CD4-positive, alpha-beta T cell (primary cell): Measurements from ENCODE around the gene RAD50. TPM values are rescaled to one million over a fixed set of nuclear protein-coding genes. Genes with fewer than 3 reads are reported as not detected.

Source experiments
- ATAC-seq: fragments of 200-7000 bp; cut with Tn5 transposase; one replicate; pipeline ENCODE4 v1.10.0; 2022; ENCODE audit warnings: mild to moderate bottlenecking; ENCODE audit not compliant: poor library complexity
- CTCF ChIA-PET: fragments of 350-600 bp; sonication (Branson Sonifier 250); formaldehyde crosslinking; loops from one replicate; lab custom pipeline; 2021; ENCODE audit warnings: antibody characterized with exemption, inconsistent platforms; lab: Charles Lee
- POLR2A ChIA-PET: fragments of 350-600 bp; sonication (Branson Sonifier 250); formaldehyde crosslinking; loops from one replicate; lab custom pipeline; 2021; ENCODE audit warnings: antibody characterized with exemption, inconsistent platforms; lab: Charles Lee
- DNase-seq, 14 experiments: peaks; one replicate each; pipeline ENCODE4 v3.0.0-alpha.2; 2013 to 2020; ENCODE audit warnings: mixed read lengths in 2 of 14
- H3K27ac ChIP-seq, 2 donors: one replicate each; pipeline versions ENCODE4 v1.5.1 to v1.7.0; 2013; ENCODE audit warnings: low read length in 2 of 2, low read depth in 1 of 2, mild to moderate bottlenecking in 1 of 2
- H3K27me3 ChIP-seq, 2 experiments: 1 replicate in 1 of 2; 2 replicates in 1 of 2; pipeline versions ENCODE4 v1.6.1 to v1.7.0; 2013; ENCODE audit warnings: low read length in 2 of 2, control low read depth in 1 of 2, mild to moderate bottlenecking in 1 of 2, moderate library complexity in 1 of 2; ENCODE audit not compliant: insufficient read depth in 2 of 2, control insufficient read depth in 1 of 2
- H3K36me3 ChIP-seq: one replicate; pipeline ENCODE4 v1.6.1; 2013; ENCODE audit warnings: low read length, control low read depth; ENCODE audit not compliant: insufficient read depth
- H3K4me1 ChIP-seq: one replicate; pipeline ENCODE4 v1.6.1; 2013; ENCODE audit warnings: low read length, control low read depth; ENCODE audit not compliant: insufficient read depth
- H3K4me3 ChIP-seq: one replicate; pipeline ENCODE4 v1.5.1; 2013; ENCODE audit warnings: mild to moderate bottlenecking, low read length, moderate library complexity
- H3K9me3 ChIP-seq, 2 experiments: 1 replicate in 1 of 2; 2 replicates in 1 of 2; pipeline versions ENCODE4 v1.6.1 to v1.7.0; 2013; ENCODE audit warnings: low read length in 2 of 2, mild to moderate bottlenecking in 2 of 2, control low read depth in 1 of 2, moderate library complexity in 1 of 2; ENCODE audit not compliant: control insufficient read depth in 1 of 2, insufficient read depth in 1 of 2
- H3K27ac Mint-ChIP-seq: one replicate; pipeline ENCODE4 v1.8.0; 2020; ENCODE audit warnings: mixed read lengths
- H3K27me3 Mint-ChIP-seq: one replicate; pipeline ENCODE4 v1.8.0; 2021; ENCODE audit warnings: mixed read lengths
- H3K36me3 Mint-ChIP-seq: one replicate; pipeline ENCODE4 v1.8.0; 2021; ENCODE audit warnings: low read depth, mixed read lengths
- H3K4me1 Mint-ChIP-seq: one replicate; pipeline ENCODE4 v1.8.0; 2021; ENCODE audit warnings: low read depth, mixed read lengths
- H3K4me3 Mint-ChIP-seq: one replicate; pipeline ENCODE4 v1.8.0; 2020; ENCODE audit warnings: mild to moderate bottlenecking, mixed read lengths
- H3K9me3 Mint-ChIP-seq: one replicate; pipeline ENCODE4 v1.8.0; 2020; ENCODE audit warnings: mixed read lengths
- intact Hi-C, 2 experiments: fragments of 100-400 bp; cut with DNase I in 1 of 2; cut with micrococcal nuclease in 1 of 2; formaldehyde crosslinking; loops; one replicate each; pipeline versions ENCODE4 v1.15.1 to v1.9.0; 2023 to 2025; cut with DNase I, micrococcal nuclease
- total RNA-seq, 174 experiments: library from RNA in 2 of 174; stranded (reverse) in 2 of 174; gene quantifications; one replicate each; pipeline ENCODE4 v1.2.3 and lab custom pipeline; 2021 to 2026
- TF ChIP-seq, protein P1 (sequence below): fragments of 200-600 bp; IDR thresholded peaks from one replicate; pipeline ENCODE4 v1.8.0; 2022; ENCODE audit warnings: antibody characterized with exemption, mild to moderate bottlenecking

The RAD50 gene
- total RNA-seq, 2 experiments from 2014 or later: 12.7 to 13.4 TPM

DNA sequence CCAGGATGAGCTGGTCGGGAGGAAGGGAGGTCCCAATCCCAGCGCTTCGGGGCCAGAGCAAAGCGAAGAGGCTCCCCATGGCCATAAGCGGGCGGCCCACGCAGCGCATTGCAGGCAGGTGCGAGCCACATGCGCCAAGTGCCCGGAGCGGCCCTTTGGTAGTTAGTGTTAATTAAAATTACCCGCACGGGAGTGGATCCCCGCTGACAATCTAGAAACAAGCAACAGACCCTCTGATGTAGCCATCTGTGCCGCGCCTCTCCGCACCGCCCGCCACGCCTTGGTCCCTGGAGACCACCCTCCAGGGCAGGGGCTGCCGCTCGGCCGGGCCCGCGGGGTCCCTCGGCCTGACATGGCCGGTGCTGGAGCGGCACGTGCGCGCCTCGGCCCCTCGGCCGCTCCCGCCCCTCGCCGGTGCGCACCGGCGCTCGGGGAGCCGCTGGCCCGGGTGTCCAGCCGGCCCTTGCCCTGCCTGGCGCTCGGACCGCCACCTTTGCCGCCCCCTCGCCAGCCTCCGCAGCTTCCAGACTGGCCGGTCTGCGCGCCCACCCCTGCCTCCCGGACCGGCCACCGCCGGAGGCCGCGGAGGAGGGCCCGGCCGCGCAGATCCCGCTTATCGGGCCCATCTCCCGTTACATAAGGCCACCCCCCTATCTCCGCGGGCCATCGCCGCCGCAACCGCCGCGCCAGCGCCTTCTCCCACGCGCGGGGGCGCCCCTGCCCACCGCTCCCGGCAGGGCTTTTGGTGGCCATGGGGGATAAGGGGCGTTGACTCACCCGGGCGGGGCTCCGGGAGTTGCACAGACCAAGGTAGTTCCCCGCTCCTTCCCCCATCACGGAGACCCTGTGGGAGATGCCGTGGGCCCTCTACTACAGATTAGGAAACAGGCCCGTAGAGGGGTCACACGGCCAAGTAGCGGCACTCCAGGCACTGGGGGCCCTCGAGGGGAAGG lies 99.3 kb downstream of the RAD50 start:
- H3K9me3 ChIP-seq: peaks cover 0 to 9% of the 10 kb centered on the region in 2 experiments
- H3K27ac ChIP-seq: no peak overlapping the region
- Mint-ChIP-seq H3K4me1 (peaks cover 14% of the 10 kb centered on the region), H3K9me3 (peaks cover 3% of the 10 kb centered on the region), H3K4me3 (peak overlapping the region; percentile 62), H3K27ac (no peak overlapping the region), H3K27me3 (peaks cover 48% of the 10 kb centered on the region), H3K36me3 (no peaks in the 10 kb centered on the region)
- POLR2A ChIA-PET: no interaction called here
- peak; percentile 37 for ATAC-seq
- H3K4me3 ChIP-seq: peak overlapping the region; percentile 30
- intact Hi-C loops: no loop called here
- TF ChIP-seq, protein P1, sequence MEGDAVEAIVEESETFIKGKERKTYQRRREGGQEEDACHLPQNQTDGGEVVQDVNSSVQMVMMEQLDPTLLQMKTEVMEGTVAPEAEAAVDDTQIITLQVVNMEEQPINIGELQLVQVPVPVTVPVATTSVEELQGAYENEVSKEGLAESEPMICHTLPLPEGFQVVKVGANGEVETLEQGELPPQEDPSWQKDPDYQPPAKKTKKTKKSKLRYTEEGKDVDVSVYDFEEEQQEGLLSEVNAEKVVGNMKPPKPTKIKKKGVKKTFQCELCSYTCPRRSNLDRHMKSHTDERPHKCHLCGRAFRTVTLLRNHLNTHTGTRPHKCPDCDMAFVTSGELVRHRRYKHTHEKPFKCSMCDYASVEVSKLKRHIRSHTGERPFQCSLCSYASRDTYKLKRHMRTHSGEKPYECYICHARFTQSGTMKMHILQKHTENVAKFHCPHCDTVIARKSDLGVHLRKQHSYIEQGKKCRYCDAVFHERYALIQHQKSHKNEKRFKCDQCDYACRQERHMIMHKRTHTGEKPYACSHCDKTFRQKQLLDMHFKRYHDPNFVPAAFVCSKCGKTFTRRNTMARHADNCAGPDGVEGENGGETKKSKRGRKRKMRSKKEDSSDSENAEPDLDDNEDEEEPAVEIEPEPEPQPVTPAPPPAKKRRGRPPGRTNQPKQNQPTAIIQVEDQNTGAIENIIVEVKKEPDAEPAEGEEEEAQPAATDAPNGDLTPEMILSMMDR: no peak
- H3K4me1 ChIP-seq: peaks cover 19% of the 10 kb centered on the region
- peak in 5 of 14 experiments; percentile 10 to 55 (median 37) for DNase-seq
- H3K36me3 ChIP-seq: no peaks in the 10 kb centered on the region
- H3K27me3 ChIP-seq: peaks cover 27 to 38% of the 10 kb centered on the region in 2 experiments
- CTCF ChIA-PET: no interaction called here

DNA sequence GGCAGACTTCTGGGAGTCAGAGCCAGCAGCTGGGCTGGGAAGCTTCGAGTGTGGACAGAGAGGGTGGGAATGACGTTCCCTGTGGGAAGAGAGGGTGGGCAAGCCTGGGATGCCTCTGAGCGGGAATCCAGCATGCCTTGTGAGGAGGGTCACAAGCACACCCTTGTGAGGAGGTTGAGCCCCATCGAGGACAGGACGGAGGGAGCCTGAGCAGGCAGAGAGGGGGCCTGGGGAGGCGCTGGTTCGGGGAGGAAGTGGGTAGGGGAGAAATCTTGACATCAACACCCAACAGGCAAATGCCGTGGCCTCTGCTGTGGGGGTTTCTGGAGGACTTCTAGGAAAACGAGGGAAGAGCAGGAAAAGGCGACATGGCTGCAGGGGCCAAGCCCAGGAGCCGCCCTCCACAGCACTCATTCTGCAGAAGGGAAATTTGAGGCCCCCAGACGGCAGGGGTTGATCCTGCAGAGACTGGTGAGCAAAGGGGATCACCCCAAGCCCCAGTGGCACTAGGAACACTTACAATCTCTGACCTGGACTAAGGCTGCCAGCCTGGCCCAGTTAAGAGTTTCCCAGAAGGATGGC lies 100.1 kb downstream of the RAD50 start:
- no peaks in the 10 kb centered on the region for H3K9me3 Mint-ChIP-seq
- no peak overlapping the region for H3K27ac Mint-ChIP-seq
- peaks cover 27 to 38% of the 10 kb centered on the region in 2 experiments for H3K27me3 ChIP-seq

DNA sequence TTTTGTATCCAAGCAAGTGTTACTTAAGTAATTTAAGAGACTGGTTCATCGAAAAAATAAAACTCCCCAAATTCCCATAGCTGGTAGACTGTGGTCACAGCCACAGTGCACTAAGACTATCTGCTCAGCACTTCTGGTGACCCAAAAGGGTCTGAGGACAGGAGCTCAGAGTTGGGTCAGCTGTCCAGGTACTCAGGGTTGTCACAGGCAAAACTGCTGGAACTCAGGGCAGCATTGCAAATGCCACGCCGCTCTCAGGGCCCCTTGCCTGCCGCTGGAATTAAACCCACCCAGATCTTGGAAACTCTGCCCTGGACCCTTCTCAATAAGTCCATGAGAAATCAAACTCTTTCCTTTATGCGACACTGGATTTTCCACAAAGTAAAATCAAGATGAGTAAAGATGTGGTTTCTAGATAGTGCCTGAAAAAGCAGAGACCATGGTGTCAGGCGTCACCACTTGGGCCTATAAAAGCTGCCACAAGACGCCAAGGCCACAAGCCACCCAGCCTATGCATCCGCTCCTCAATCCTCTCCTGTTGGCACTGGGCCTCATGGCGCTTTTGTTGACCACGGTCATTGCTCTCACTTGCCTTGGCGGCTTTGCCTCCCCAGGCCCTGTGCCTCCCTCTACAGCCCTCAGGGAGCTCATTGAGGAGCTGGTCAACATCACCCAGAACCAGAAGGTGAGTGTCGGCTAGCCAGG lies 101.1 kb downstream of the RAD50 start, which contains the start of gene IL13:
TSS of gene IL13 (plus strand) at position 498 of the 705 bp plus-strand sequence. CDS start at position 512, 14 bp downstream.
- Mint-ChIP-seq H3K27me3 (peaks cover 48% of the 10 kb centered on the region), H3K9me3 (no peaks in the 10 kb centered on the region), H3K4me1 (peaks cover 14% of the 10 kb centered on the region), H3K27ac (no peak within 1 kb of the TSS), H3K4me3 (peak within 1 kb of the TSS; percentile 62), H3K36me3 (no peaks in the 10 kb centered on the region)
- Histone ChIP-seq H3K27ac (no peak within 1 kb of the TSS), H3K4me1 (peaks cover 24% of the 10 kb centered on the region), H3K36me3 (no peaks in the 10 kb centered on the region), H3K27me3 (peaks cover 27 to 34% of the 10 kb centered on the region in 2 experiments), H3K9me3 (peaks cover 0 to 9% of the 10 kb centered on the region in 2 experiments), H3K4me3 (no peak within 1 kb of the TSS)
- DNase-seq: no peak
- intact Hi-C loops: no loop called here
- ChIA-PET POLR2A (interaction anchor here (0.7 kb wide), 1 partner anchor 8 kb away, joined by 3 read pairs; no protein-coding TSS in a partner anchor), CTCF (no interaction called here)
- TF ChIP-seq, protein P1: no peak
- no peak for ATAC-seq

More for the DNA sequence above, 100.1 kb downstream of the RAD50 start:
- ATAC-seq: peak; percentile 29
- ChIA-PET POLR2A (no interaction called here), CTCF (no interaction called here)
- Mint-ChIP-seq H3K4me1 (peaks cover 14% of the 10 kb centered on the region), H3K36me3 (no peaks in the 10 kb centered on the region), H3K4me3 (peak overlapping the region; percentile 62), H3K27me3 (peaks cover 48% of the 10 kb centered on the region)
- DNase-seq: no peak
- intact Hi-C loops: no loop called here
- TF ChIP-seq, protein P1: no peak
- Histone ChIP-seq H3K4me3 (peak overlapping the region; percentile 30), H3K27ac (no peak overlapping the region), H3K4me1 (peaks cover 22% of the 10 kb centered on the region), H3K9me3 (peaks cover 0 to 9% of the 10 kb centered on the region in 2 experiments), H3K36me3 (no peaks in the 10 kb centered on the region)
